ENCODE data around the gene GNG7. TPM values are rescaled to one million over a fixed set of nuclear protein-coding genes. Genes with fewer than 3 reads are reported as not detected.
"Not testable (repeated sequence)": the region's sequence is repeated elsewhere in the genome, so short reads cannot be mapped to it uniquely, and the experiment has no call there.

Gene GNG7
- total and polyA plus RNA-seq, 2 donors (not counting 3 experiments of a cell fraction or from before 2014, with no cell fraction given): 0.29 to 0.84 TPM

- H2AFZ ChIP-seq (ENCODE audit: low read depth, low read length): no peak overlapping the region
- dilution Hi-C loops (cut with MboI; ENCODE audit: extremely low pct_ligation_motif_present, low sequenced_read_pairs): no loop called here
- no peak overlapping the region for H3K4me3 ChIP-seq (replicated peaks in 1 of 3; ENCODE audit: insufficient read depth in 1 of 3, low read depth in 1 of 3, low read length in 3 of 3)
- TF ChIP-seq FOS (IDR thresholded peaks at IDR 0.05; ENCODE audit: borderline replicate concordance, insufficient read depth, low read length) (no peak), POLR2AphosphoS5 (IDR thresholded peaks at IDR 0.05; ENCODE audit: insufficient read depth, low read depth, low read length) (no peak), POLR2A (IDR thresholded peaks at IDR 0.05; ENCODE audit: low read depth, low read length) (no peak), GATA2 (IDR thresholded peaks at IDR 0.05; ENCODE audit: insufficient read depth, insufficient read length, low read depth, low read length) (no peak), CTCF (IDR thresholded peaks at IDR 0.05; ENCODE audit: extremely low read depth in 1 of 2, insufficient read depth in 1 of 2, low read depth in 1 of 2, low read length in 2 of 2) (no peak), EZH2 (IDR thresholded peaks at IDR 0.05; ENCODE audit: borderline replicate concordance, low read depth, low read length, severe bottlenecking) (no peak), JUN (IDR thresholded peaks at IDR 0.05; ENCODE audit: borderline replicate concordance, insufficient read depth, insufficient read length, low read depth) (no peak), MAX (IDR thresholded peaks at IDR 0.05; ENCODE audit: insufficient read depth, insufficient read length) (no peak), MYC (IDR thresholded peaks at IDR 0.05; ENCODE audit: low read depth, low read length) (no peak)
- intact Hi-C loops (cut with micrococcal nuclease): no loop called here
- H3K4me2 ChIP-seq (ENCODE audit: insufficient read depth, low read length): no peak overlapping the region
- H3K27me3 ChIP-seq (ENCODE audit: control insufficient read depth in 2 of 2, insufficient read depth in 2 of 2, low read length in 2 of 2): no peaks in the 10 kb centered on the region
- no peak overlapping the region for H3K27ac ChIP-seq (ENCODE audit: insufficient read depth, low read depth, low read length)
- H3K9ac ChIP-seq (replicated peaks; ENCODE audit: extremely low read depth, insufficient read depth, low read length): no peak overlapping the region
- FAIRE-seq (no peak), DNase-seq (ENCODE audit: low read depth, low spot score) (no peak)
- H3K36me3 ChIP-seq (ENCODE audit: control insufficient read depth in 2 of 2, extremely low read depth in 1 of 2, insufficient read depth in 2 of 2, low read length in 2 of 2): no peaks in the 10 kb centered on the region
- no peaks in the 10 kb centered on the region for H3K79me2 ChIP-seq (ENCODE audit: control insufficient read depth, insufficient read depth, low read length)
- ChIA-PET CTCF (no interaction called here), POLR2A (interaction anchor here (6.7 kb wide), 1 partner anchor 82 kb away, joined by 75 read pairs; the partner anchor contains the start of gene GADD45B)
- no peaks in the 10 kb centered on the region for H4K20me1 ChIP-seq (replicated peaks; ENCODE audit: control insufficient read depth, extremely low read depth, insufficient read depth, low read length)
- H3K9me1 ChIP-seq (replicated peaks; ENCODE audit: control insufficient read depth, extremely low read depth, insufficient read depth, low read length): no peaks in the 10 kb centered on the region
- no peaks in the 10 kb centered on the region for H3K9me3 ChIP-seq (replicated peaks; ENCODE audit: control insufficient read depth, insufficient read depth, low read length)
- BruUV-seq (replicated peaks): no TSS peak
- peaks cover 17% of the 10 kb centered on the region for H3K4me1 ChIP-seq (ENCODE audit: control insufficient read depth, extremely low read depth, insufficient read depth, low read length)
Observed at GRCh38 chr19:2558543-2558942, 144.0 kb downstream of the GNG7 start.

- H3K4me2 ChIP-seq (ENCODE audit: insufficient read depth, low read length); H3K79me2 ChIP-seq (ENCODE audit: control insufficient read depth, insufficient read depth, low read length); H3K36me3 ChIP-seq (ENCODE audit: control insufficient read depth in 2 of 2, extremely low read depth in 1 of 2, insufficient read depth in 2 of 2, low read length in 2 of 2); FAIRE-seq; dilution Hi-C loops (cut with MboI; ENCODE audit: extremely low pct_ligation_motif_present, low sequenced_read_pairs); intact Hi-C loops (cut with micrococcal nuclease); BruUV-seq (replicated peaks); H2AFZ ChIP-seq (ENCODE audit: low read depth, low read length); H3K27ac ChIP-seq (ENCODE audit: insufficient read depth, low read depth, low read length); DNase-seq (ENCODE audit: low read depth, low spot score); H3K9ac ChIP-seq (replicated peaks; ENCODE audit: extremely low read depth, insufficient read depth, low read length); H3K9me3 ChIP-seq (replicated peaks; ENCODE audit: control insufficient read depth, insufficient read depth, low read length); H4K20me1 ChIP-seq (replicated peaks; ENCODE audit: control insufficient read depth, extremely low read depth, insufficient read depth, low read length); H3K27me3 ChIP-seq (ENCODE audit: control insufficient read depth in 2 of 2, insufficient read depth in 2 of 2, low read length in 2 of 2); H3K4me3 ChIP-seq (replicated peaks in 1 of 3; ENCODE audit: insufficient read depth in 1 of 3, low read depth in 1 of 3, low read length in 3 of 3); H3K9me1 ChIP-seq (replicated peaks; ENCODE audit: control insufficient read depth, extremely low read depth, insufficient read depth, low read length): not testable (repeated sequence)
- ChIA-PET POLR2A (interaction anchor here (6.7 kb wide), 1 partner anchor 82 kb away, joined by 75 read pairs; the partner anchor contains the start of gene GADD45B), CTCF (interaction anchor here (0.9 kb wide), 1 partner anchor 53 kb away, joined by 3 read pairs; no protein-coding TSS in a partner anchor)
- peaks cover 17% of the 10 kb centered on the region for H3K4me1 ChIP-seq (ENCODE audit: control insufficient read depth, extremely low read depth, insufficient read depth, low read length)
Observed at GRCh38 chr19:2558131-2558530, 144.4 kb downstream of the GNG7 start.

Measured in endothelial cell of umbilical vein (primary cell).